Fibroblast of the aortic adventitia (primary cell): ENCODE measurements around the gene TM4SF1. TPM values are rescaled to one million over a fixed set of nuclear protein-coding genes. Genes with fewer than 3 reads are reported as not detected.
A peak's percentile ranks its signal among the peaks of the same experiment; 100 is the strongest.

Experiments used
- DNase-seq: peaks from one replicate; pipeline ENCODE4 v3.0.0-alpha.2; 2010; ENCODE audit warnings: low read depth
- H3K4me3 ChIP-seq: 2 replicates; pipeline ENCODE4 v1.5.1; 2011; ENCODE audit warnings: low read depth, mild to moderate bottlenecking, control low read depth, low read length, moderate library complexity
- CTCF ChIP-seq: IDR thresholded peaks from 2 replicates; pipeline ENCODE4 v1.5.1; 2011; ENCODE audit warnings: mild to moderate bottlenecking, low read length, control low read depth, inconsistent platforms; ENCODE audit not compliant: insufficient read depth
- total RNA-seq: library from RNA; depleted of rRNA; stranded (reverse); fragments of >200 nt; gene quantifications from 2 replicates; pipeline ENCODE4 v1.2.3, GENCODE V29; 2012; ENCODE audit warnings: low replicate concordance

TM4SF1 gene
- total RNA-seq, 1 donor, result 299 TPM

GRCh38 chr3:149388531-149389417 is 11.3 kb upstream of the TM4SF1 start:
- no peak overlapping the region for H3K4me3 ChIP-seq
- no peak for TF ChIP-seq CTCF
- no peak for DNase-seq

GRCh38 chr3:149388001-149388440 is 10.6 kb upstream of the TM4SF1 start:
- H3K4me3 ChIP-seq, result no peak overlapping the region
- no peak for TF ChIP-seq CTCF
- DNase-seq, result peak; percentile 88

- no peak overlapping the region for H3K4me3 ChIP-seq
- DNase-seq, result no peak
- TF ChIP-seq CTCF, result no peak
These were observed 8.8 kb upstream of the TM4SF1 start for GRCh38 chr3:149386299-149386606.

- H3K4me3 ChIP-seq, result no peak overlapping the region
- TF ChIP-seq CTCF, result no peak
- no peak for DNase-seq
These were observed 8.3 kb upstream of the TM4SF1 start for GRCh38 chr3:149385617-149386298.

GRCh38 chr3:149384911-149385321 is 7.5 kb upstream of the TM4SF1 start:
- DNase-seq, result peak; percentile 78
- TF ChIP-seq CTCF, result no peak
- H3K4me3 ChIP-seq, result no peak overlapping the region

GRCh38 chr3:149384167-149384566 is 6.7 kb upstream of the TM4SF1 start:
- no peak for DNase-seq
- no peak for TF ChIP-seq CTCF
- H3K4me3 ChIP-seq, result no peak overlapping the region
